Loucy (cell line): ENCODE measurements around the gene ADGRD1.
"Not testable (repeated sequence)": the region's sequence is repeated elsewhere in the genome, so short reads cannot be mapped to it uniquely, and the experiment has no call there.

ENCODE experiments used
- H2AFZ ChIP-seq: fragments of 200-600 bp; sonication (generic); 2 replicates; pipeline ENCODE4 v1.6.0; 2016; ENCODE audit warnings: antibody characterized with exemption, mild to moderate bottlenecking, low read length, moderate library complexity
- H3F3A ChIP-seq: fragments of 200-600 bp; 2 replicates; pipeline ENCODE4 v1.6.0; 2016; ENCODE audit warnings: antibody characterized with exemption, low read depth, mild to moderate bottlenecking
- H3K27me3 ChIP-seq: fragments of 200-600 bp; sonication (generic); 2 replicates; pipeline ENCODE4 v1.6.1; 2014; ENCODE audit warnings: low read length, mild to moderate bottlenecking; ENCODE audit not compliant: insufficient read depth, poor library complexity, severe bottlenecking
- H3K36me3 ChIP-seq: fragments of 200-600 bp; sonication (generic); 2 replicates; pipeline ENCODE4 v1.6.1; 2016; ENCODE audit warnings: low read length; ENCODE audit not compliant: insufficient read depth
- H3K4me1 ChIP-seq: fragments of 200-600 bp; sonication (generic); 2 replicates; pipeline ENCODE4 v1.5.1; 2014; ENCODE audit warnings: low read length, mild to moderate bottlenecking; ENCODE audit not compliant: insufficient read depth, poor library complexity, severe bottlenecking
- H3K4me2 ChIP-seq: fragments of 200-600 bp; sonication (generic); 2 replicates; pipeline ENCODE4 v1.6.0; 2014; ENCODE audit warnings: antibody characterized with exemption, low read length, low read depth, mild to moderate bottlenecking; ENCODE audit not compliant: poor library complexity, severe bottlenecking
- H3K4me3 ChIP-seq: fragments of 200-600 bp; sonication (generic); 2 replicates; pipeline ENCODE4 v1.5.1; 2014; ENCODE audit warnings: low read length, mild to moderate bottlenecking, mixed read lengths; ENCODE audit not compliant: poor library complexity, severe bottlenecking
- H3K79me2 ChIP-seq: fragments of 200-600 bp; sonication (generic); 2 replicates; pipeline ENCODE4 v1.6.1; 2014; ENCODE audit warnings: low read length; ENCODE audit not compliant: insufficient read depth
- H3K9ac ChIP-seq: fragments of 200-600 bp; sonication (generic); 2 replicates; pipeline ENCODE4 v1.6.0; 2014; ENCODE audit warnings: mild to moderate bottlenecking, low read depth, low read length, moderate library complexity; ENCODE audit not compliant: poor library complexity, severe bottlenecking
- H3K9me2 ChIP-seq: fragments of 200-600 bp; sonication (generic); replicated peaks from 2 replicates; pipeline ENCODE4 v1.6.1; 2016; ENCODE audit warnings: low read depth, low read length, mixed read lengths
- H3K9me3 ChIP-seq: fragments of 200-600 bp; sonication (generic); 2 replicates; pipeline ENCODE4 v1.6.1; 2014; ENCODE audit warnings: mild to moderate bottlenecking, antibody characterized with exemption, low read length, low read depth; ENCODE audit not compliant: insufficient read depth
- H4K20me1 ChIP-seq: fragments of 200-600 bp; sonication (generic); 2 replicates; pipeline ENCODE4 v1.6.0; 2014; ENCODE audit warnings: antibody characterized with exemption, low read length, mild to moderate bottlenecking; ENCODE audit not compliant: insufficient read depth, poor library complexity, severe bottlenecking
- EZH2phosphoT487 ChIP-seq: fragments of 200-600 bp; IDR thresholded peaks from 2 replicates; pipeline ENCODE4 v1.6.1; 2018; ENCODE audit warnings: antibody characterized with exemption, mild to moderate bottlenecking, moderate library complexity, borderline replicate concordance
- TF ChIP-seq, protein P1 (sequence below): fragments of 200-600 bp; sonication (generic); conservative IDR thresholded peaks from 2 replicates; pipeline ENCODE4 v1.5.1; 2014; ENCODE audit warnings: mild to moderate bottlenecking, antibody characterized with exemption, low read length

ADGRD1 gene

DNA sequence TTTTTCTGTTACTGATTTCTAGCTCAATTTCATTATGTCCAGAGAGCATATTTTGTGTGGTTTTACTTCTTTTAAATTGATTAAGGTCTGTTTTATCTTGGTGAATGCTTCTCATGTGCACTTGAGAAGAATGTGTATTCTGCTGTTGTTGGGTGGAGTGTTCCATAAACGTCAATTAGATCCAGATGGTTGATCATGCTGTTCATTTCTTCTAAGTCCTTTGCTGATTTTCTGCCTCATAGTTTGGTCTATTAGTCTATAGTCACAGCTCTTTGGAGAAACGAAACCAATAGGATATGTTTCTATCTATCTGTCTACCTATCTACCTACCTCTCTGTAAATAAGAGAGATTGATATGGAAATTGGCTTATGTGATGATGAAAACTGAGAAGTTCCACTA, 17.1 kb upstream of the ADGRD1 start:
- H4K20me1 ChIP-seq, result no peaks in the 10 kb centered on the region
- H3K4me2 ChIP-seq, result no peak overlapping the region
- TF ChIP-seq EZH2phosphoT487, result no peak
- H2AFZ ChIP-seq, result no peak overlapping the region
- H3K4me3 ChIP-seq, result no peak overlapping the region
- no peaks in the 10 kb centered on the region for H3F3A ChIP-seq
- H3K36me3 ChIP-seq, result no peaks in the 10 kb centered on the region
- no peaks in the 10 kb centered on the region for H3K4me1 ChIP-seq
- H3K27me3 ChIP-seq, result no peaks in the 10 kb centered on the region
- peaks cover 3% of the 10 kb centered on the region; the same call in 1 of the 2 replicates for H3K9me3 ChIP-seq
- no peak overlapping the region for H3K9ac ChIP-seq
- no peaks in the 10 kb centered on the region for H3K9me2 ChIP-seq
- H3K79me2 ChIP-seq, result no peaks in the 10 kb centered on the region

DNA sequence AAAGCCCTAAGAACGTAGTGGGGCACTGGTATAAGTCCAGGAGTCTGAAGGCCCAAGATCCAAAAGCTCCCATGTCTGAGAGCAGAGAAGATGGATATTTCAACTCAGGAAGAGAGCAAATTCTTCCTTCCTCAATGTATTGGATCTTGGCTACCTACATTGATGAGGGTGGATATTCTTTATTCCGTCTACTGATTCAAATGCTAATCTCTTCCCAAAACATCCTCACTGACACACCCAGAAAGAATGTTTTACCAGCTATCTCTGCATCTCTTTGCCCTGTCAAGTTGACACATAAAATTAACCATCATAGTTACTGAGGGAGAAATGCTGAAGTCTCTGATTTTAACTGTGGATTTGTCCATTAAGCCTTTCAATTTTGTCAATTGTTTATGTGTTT, 16.6 kb upstream of the ADGRD1 start:
- H3K4me2 ChIP-seq, result no peak overlapping the region
- H3K36me3 ChIP-seq, result no peaks in the 10 kb centered on the region
- H2AFZ ChIP-seq, result no peak overlapping the region
- H3K9me3 ChIP-seq, result peaks cover 3% of the 10 kb centered on the region; the same call in 1 of the 2 replicates
- no peaks in the 10 kb centered on the region for H3K9me2 ChIP-seq
- H3K79me2 ChIP-seq, result no peaks in the 10 kb centered on the region
- H3K27me3 ChIP-seq, result no peaks in the 10 kb centered on the region
- H4K20me1 ChIP-seq, result no peaks in the 10 kb centered on the region
- TF ChIP-seq, protein P1, sequence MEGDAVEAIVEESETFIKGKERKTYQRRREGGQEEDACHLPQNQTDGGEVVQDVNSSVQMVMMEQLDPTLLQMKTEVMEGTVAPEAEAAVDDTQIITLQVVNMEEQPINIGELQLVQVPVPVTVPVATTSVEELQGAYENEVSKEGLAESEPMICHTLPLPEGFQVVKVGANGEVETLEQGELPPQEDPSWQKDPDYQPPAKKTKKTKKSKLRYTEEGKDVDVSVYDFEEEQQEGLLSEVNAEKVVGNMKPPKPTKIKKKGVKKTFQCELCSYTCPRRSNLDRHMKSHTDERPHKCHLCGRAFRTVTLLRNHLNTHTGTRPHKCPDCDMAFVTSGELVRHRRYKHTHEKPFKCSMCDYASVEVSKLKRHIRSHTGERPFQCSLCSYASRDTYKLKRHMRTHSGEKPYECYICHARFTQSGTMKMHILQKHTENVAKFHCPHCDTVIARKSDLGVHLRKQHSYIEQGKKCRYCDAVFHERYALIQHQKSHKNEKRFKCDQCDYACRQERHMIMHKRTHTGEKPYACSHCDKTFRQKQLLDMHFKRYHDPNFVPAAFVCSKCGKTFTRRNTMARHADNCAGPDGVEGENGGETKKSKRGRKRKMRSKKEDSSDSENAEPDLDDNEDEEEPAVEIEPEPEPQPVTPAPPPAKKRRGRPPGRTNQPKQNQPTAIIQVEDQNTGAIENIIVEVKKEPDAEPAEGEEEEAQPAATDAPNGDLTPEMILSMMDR, result no peak
- no peak for TF ChIP-seq EZH2phosphoT487
- H3K9ac ChIP-seq, result no peak overlapping the region
- H3F3A ChIP-seq, result no peaks in the 10 kb centered on the region
- no peaks in the 10 kb centered on the region for H3K4me1 ChIP-seq
- no peak overlapping the region for H3K4me3 ChIP-seq

DNA sequence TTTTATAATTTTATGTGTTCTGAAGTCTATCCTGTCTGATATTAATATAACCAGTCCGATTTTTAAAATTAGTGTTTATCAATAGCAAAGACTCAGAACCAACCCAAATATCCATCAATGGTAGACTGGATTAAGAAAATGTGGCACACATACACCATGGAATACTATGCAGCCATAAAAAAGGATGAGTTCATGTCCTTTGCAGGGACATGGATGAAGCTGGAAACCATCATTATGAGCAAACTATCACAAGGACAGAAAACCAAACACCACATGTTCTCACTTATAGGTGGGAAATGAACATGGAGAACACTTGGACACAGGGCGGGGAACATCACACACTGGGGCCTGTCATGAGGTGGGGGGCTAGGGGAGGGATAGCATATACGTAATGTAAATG, 16.2 kb upstream of the ADGRD1 start:
- H2AFZ ChIP-seq, H3K36me3 ChIP-seq, H3K79me2 ChIP-seq, H4K20me1 ChIP-seq, H3K27me3 ChIP-seq, H3K9me3 ChIP-seq, H3K4me3 ChIP-seq, H3F3A ChIP-seq, H3K4me2 ChIP-seq, H3K9me2 ChIP-seq, H3K9ac ChIP-seq, H3K4me1 ChIP-seq: not testable (repeated sequence)

DNA sequence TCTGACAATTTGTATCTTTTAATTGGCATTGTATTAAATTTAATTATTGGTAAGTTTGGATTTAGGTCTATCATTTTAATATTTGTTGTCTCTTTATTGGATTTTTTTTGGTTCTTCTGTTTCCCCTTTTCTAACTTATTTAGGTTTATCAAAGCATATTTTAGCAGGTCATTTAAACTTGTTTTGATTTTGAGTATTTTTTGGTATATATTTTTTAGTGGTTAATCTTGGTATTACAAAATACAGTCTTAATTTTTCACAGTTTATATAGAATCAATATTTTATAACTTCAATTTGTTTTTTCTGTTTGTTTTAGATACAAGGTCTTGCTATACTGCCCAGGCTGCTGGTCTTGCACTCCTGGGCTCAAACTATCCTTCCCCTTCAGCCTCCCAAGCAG, 15.5 kb upstream of the ADGRD1 start:
- H3K4me3 ChIP-seq, result no peak overlapping the region
- H4K20me1 ChIP-seq, result no peaks in the 10 kb centered on the region
- H3K4me2 ChIP-seq, result no peak overlapping the region
- no peak overlapping the region for H3K9ac ChIP-seq
- no peaks in the 10 kb centered on the region for H3K27me3 ChIP-seq
- H3K36me3 ChIP-seq, result no peaks in the 10 kb centered on the region
- H3K9me2 ChIP-seq, result no peaks in the 10 kb centered on the region
- no peak overlapping the region for H2AFZ ChIP-seq
- no peaks in the 10 kb centered on the region for H3F3A ChIP-seq
- TF ChIP-seq, protein P1, result no peak
- TF ChIP-seq EZH2phosphoT487, result no peak
- no peaks in the 10 kb centered on the region for H3K79me2 ChIP-seq
- H3K4me1 ChIP-seq, result no peaks in the 10 kb centered on the region
- peaks cover 3% of the 10 kb centered on the region; the same call in 1 of the 2 replicates for H3K9me3 ChIP-seq
